ENCODE data around the gene NDUFAF2.

NDUFAF2 gene

DNA sequence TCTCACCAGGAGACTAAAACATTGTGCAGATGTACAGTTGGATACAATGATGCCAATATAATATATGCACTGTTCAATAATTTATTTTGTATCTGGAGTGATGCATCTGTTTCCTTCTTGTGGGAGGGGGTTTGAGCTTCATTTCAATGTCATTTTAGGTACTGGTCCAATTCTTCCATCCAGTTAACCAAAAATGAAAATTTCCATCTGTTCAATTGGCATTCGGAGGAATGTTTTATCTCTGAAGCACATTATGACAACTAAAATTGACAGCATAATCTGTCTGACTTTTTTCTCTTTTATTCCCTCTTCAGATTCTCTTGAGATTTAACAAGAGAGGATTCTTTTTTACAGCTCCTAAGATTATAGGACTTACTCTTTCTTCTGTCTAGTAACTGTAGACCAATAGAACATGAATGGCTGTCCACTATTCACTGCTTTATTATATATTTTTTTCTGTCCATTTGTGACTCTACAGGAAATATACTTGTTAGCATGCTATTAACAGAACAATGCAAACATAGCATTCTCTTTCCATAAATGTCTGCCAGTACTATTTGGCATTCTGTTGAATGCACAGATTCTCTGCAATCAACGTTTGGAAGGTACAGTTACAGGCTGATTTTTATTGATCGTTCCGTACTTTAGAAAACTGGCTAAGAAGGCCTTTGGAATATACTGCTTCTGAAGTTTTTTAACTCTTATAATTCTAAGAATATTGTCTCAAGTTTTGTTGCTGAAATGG lies 57.8 kb downstream of the NDUFAF2 start:
- TF ChIP-seq, protein P1, sequence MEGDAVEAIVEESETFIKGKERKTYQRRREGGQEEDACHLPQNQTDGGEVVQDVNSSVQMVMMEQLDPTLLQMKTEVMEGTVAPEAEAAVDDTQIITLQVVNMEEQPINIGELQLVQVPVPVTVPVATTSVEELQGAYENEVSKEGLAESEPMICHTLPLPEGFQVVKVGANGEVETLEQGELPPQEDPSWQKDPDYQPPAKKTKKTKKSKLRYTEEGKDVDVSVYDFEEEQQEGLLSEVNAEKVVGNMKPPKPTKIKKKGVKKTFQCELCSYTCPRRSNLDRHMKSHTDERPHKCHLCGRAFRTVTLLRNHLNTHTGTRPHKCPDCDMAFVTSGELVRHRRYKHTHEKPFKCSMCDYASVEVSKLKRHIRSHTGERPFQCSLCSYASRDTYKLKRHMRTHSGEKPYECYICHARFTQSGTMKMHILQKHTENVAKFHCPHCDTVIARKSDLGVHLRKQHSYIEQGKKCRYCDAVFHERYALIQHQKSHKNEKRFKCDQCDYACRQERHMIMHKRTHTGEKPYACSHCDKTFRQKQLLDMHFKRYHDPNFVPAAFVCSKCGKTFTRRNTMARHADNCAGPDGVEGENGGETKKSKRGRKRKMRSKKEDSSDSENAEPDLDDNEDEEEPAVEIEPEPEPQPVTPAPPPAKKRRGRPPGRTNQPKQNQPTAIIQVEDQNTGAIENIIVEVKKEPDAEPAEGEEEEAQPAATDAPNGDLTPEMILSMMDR (IDR thresholded peaks at IDR 0.05; ENCODE audit: extremely low read depth, missing control alignments), result no peak
- DNase-seq (ENCODE audit: low spot score), result no peak

DNA sequence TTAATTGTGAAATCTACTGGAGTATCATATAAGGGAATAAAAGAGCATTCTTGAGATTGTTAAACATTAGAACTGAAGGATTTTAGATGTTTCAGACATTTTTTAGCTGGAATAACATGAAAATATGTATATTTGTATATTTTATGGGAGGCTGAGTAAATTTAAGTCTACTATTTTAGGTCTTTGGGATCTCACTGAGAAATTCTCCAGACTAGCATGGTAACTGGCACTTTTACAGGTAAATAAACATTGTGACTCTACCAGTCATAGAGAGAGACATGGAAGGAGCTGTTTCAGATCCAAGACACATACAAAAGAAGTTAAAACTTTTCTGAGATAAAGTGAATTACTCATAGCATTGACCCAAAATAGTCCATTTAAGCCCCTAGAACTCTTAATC lies 59.4 kb downstream of the NDUFAF2 start:
- TF ChIP-seq, protein P1 (IDR thresholded peaks at IDR 0.05; ENCODE audit: extremely low read depth, missing control alignments), result no peak
- no peak for DNase-seq (ENCODE audit: low spot score)

DNA sequence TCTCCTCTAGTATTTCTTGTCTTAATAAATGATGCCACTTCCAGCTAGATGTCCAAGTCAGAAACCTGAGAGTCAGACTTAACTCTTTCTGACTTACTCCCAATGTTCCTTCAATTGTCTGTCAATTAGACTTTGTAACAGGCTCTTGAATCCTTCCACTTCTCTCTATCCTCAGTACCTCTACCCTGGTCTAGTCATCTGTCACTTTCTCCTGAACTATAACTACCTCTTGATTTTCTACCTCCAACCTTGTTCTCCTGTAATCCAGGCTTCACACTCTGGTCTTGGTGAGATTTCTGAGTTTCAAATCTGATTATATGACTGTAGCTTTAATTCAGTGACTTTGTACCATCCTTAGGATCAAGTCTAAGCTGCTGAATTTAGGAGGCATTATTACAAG lies 64.9 kb downstream of the NDUFAF2 start:
- no peak for DNase-seq (ENCODE audit: low spot score)
- TF ChIP-seq, protein P1 (IDR thresholded peaks at IDR 0.05; ENCODE audit: extremely low read depth, missing control alignments), result no peak

DNA sequence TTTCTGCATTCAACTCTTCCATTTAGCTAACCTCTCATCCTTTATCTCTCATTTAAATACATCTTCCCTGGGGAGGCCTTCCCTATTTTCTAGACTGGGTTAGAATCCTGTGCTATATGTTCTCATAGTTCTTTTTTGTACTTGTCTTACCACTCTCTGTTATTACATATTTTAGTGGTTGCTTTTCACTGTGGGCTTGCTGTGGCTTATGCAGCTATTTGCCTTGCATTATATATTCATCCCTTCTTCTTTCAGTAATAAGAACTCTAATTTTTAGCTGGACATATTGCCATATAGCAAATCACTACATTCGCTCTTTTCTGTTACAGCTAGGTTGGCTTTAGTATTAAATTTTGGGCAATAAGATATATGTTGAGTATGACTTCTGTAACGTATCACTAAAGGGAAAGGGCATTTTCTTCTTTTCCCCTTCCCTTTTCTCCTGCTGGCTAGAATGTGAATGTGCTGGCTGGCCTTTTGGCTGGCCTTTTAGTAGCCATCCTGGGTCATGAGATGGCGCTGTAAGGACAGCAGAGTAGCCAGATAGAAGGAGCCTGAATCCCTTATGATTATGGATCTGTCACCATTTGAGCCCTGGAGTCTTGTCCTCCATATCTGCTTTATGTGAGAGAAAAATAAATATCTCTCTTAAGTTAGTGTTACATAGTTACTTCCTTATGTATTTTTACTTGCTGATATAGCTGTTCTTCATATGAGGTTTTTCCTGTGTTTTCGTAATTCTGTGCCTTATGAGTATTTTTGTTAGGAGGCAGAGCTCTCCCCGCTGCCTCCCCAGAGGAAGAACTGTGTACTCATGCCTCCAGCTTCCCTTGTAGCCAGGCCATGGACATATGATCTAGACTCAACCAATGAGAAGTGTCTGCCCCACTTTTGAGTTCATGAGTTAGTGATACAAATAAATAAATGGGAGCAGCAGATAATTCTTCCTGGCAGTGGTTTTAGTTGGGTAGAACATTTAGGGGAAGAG lies 65.8 kb downstream of the NDUFAF2 start:
- TF ChIP-seq, protein P1 (IDR thresholded peaks at IDR 0.05; ENCODE audit: extremely low read depth, missing control alignments), result no peak
- DNase-seq (ENCODE audit: low spot score), result no peak

DNA sequence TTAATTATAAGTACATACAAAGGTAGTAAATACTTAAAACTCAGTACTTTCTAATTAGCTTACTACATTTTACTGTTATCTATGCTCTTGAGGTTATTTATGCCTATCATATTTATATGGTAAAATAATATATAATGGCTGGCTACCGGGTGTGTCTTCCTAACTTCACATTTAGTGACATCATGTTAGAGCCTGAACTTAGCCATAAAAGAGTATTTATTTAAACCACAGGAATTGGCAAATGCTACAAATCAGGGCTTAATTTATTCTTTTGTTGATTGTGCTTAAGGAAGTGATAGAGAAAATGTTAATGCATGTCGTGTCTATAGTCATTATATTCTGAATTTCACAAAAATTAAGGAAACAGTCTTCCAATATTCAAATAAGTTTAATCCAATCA lies 73.1 kb downstream of the NDUFAF2 start:
- no peak for DNase-seq (ENCODE audit: low spot score)
- TF ChIP-seq, protein P1 (IDR thresholded peaks at IDR 0.05; ENCODE audit: extremely low read depth, missing control alignments), result no peak

DNA sequence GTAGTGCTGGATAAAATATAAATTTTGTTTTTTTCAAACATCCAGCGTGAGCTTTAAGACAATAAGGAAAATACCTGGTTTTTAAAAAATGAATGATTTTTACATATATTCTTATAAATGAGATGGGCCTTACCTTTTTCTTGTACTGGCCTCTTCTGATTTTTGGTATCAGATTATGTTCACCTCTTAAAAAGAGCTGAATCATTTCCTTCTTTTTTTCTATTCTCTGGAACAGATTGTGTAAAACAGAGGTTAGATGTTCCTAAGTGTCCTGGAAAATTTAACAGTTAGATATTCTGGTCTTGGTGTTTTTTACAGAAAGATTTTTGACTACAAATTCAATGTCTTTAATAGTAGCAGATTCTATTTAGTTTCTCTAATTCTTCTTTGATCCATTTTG lies 74.6 kb downstream of the NDUFAF2 start:
- DNase-seq (ENCODE audit: low spot score), result no peak
- TF ChIP-seq, protein P1 (IDR thresholded peaks at IDR 0.05; ENCODE audit: extremely low read depth, missing control alignments), result no peak

DNA sequence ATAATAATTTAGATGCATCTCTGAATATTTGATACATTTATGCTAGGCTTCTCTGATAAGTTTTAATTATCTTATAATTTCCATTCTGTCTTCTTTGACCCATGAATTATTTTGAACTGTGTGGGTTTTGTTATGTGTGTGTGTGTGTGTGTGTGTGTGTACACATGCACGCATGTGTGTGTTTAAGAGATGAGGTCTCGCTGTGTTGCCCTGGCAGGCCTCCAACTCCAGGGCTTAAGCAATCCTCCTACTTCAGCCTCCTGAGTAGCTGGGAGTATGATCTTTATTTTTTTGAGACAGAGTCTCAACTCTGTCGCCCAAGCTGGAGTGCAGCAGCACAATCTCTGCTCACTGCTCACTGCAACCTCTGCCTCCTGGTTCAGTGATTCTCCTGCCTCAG lies 75.4 kb downstream of the NDUFAF2 start:
- DNase-seq (ENCODE audit: low spot score), result no peak
- TF ChIP-seq, protein P1 (IDR thresholded peaks at IDR 0.05; ENCODE audit: extremely low read depth, missing control alignments), result no peak
